Measurements from ENCODE around the gene LNX2.
A peak's percentile ranks its signal among the peaks of the same experiment; 100 is the strongest.

LNX2 gene

GRCh38 chr13:27620377-27621115 is at the start of gene LNX2:
LNX2 (minus strand) TSS chr13:27620529; CDS start chr13:27581703, 38,826 bp downstream.
- DNase-seq, result peak; percentile 56

DNA sequence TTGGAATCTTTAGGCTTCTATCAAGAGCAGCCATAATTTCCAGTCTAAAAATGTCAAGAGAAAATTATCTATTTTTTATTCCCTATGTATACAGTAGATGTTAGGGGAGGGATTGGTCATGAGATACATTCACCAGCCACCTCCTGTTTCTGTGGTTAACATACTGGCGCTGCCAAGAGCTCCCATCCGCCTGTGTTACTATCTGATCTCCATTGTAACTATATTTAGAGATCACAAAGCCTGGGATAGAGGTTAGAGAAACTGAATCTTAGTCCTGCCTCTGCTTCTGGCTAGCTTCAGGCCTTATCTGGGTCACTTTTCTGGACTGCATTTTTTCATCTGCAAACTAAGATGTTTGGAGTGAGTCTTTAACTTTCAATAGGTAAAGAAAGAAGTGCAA is 47.6 kb upstream of the LNX2 start:
- DNase-seq, result no peak

GRCh38 chr13:27666951-27667350 is 46.6 kb upstream of the LNX2 start:
- no peak for DNase-seq

- DNase-seq, result no peak
Measured at GRCh38 chr13:27665761-27666160, 45.4 kb upstream of the LNX2 start.

DNA sequence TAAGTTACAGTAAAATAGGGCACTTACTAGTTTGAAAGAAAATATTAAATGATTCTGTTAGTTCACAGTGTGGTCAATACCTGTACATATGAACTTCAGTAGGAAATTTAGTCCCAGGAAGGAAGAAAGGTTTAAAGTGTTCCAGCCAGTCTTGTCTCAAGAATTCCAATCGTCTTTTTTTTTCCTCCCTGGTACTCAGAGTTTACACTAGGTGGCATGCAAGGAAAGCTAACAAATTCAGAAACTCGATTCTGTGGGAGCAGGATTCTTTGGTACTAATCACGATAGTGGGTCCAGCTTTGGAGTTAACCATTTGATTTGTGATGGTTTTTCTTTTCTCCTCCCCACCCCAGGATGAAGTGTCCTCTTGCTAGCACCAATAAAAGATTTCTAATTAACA is 45.0 kb upstream of the LNX2 start:
- DNase-seq, result no peak

DNA sequence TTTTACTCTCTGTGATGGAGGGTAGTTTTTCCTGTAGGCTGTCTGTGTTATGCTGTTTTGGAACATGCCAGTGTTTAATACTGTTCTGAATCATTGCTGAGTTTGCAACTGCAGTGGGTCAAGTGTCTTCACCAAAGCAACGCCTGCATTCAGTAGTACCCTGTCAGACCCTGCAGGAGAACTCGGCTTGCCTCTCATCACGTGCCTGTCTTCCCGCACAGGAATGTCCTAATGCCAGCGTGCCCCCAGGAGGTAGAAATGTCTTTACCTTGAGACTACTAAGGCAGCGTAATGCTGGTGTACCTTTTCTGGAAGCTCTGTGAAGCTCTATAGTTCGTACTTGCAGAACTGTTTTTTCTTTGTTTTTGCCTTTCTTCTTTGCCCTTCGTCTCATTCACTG is 43.6 kb upstream of the LNX2 start:
- no peak for DNase-seq

DNA sequence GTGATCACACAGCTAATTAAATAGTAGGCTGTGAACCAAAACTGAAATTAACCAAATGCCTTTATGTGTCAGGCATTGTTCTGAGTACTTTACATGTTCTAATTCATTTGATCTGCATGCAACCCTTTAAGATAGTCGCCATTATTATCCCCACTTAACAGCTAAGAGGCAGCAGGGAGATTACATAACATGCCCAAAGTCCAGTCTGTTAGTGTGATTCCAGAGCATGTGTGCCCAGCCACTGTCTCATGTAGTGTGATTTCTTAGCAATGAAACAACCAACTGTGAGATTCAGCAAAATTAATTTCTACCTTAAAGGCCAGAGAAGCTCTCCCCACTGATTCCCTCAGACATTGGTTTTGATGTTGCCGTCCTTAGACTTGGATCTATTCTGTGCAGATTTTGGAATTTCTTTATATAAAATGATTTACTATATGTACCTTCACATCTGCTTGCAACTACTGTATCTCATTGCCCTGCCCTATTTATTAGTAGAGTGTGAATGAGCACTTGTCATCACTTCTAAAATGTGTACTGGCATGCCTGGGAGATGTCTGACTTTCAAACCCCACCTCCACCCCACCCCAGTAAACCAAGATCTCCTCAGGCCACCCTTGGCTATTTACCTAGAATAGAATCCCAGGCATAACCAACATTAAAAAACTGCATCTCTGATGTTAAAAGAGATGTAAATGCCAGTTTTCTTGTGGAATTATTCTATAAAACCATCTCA is 42.6 kb upstream of the LNX2 start:
- no peak for DNase-seq

DNA sequence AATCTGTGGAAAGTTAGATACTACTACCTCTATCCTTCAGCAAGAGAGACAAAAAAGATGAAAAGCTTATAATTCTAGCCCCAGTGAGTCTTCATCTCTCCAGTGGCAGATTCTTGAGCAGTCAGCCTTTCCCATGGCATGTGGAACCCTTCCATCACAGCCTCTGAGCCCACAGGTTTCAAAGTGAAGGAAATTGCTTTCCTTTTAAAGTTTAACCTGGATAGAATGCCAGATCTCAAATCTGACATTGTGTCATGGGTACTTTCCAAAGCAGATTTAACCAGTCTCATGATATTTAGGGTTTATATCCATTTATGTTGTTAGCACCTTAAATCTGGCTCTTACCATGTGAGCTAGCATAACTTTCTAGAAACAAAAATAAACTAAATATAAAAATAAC is 40.7 kb upstream of the LNX2 start:
- no peak for DNase-seq

GRCh38 chr13:27660511-27660910 is 40.2 kb upstream of the LNX2 start:
- no peak for DNase-seq

- no peak for DNase-seq
Measured at GRCh38 chr13:27659145-27659865, 39.0 kb upstream of the LNX2 start.

DNA sequence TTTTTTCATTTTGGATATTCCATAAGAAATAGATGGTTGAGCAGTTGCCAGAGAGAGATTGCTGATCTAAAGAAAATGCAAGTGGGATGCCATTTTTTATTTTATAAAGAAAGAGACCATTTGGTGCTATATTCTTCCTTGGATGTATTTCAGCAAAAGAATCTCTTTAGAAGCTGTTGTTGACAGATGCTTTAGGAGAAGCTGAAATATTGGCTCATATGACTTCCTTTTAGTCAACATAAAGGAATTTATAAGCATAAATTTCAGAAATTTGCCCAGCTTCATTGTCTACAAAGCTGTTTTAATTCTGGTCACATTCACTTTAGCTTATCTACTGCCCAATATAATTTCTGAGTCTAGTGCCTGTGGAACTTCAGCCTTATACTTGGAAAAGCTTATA is 38.2 kb upstream of the LNX2 start:
- DNase-seq, result no peak

GRCh38 chr13:27657724-27658123 is 37.4 kb upstream of the LNX2 start:
- DNase-seq, result no peak

DNA sequence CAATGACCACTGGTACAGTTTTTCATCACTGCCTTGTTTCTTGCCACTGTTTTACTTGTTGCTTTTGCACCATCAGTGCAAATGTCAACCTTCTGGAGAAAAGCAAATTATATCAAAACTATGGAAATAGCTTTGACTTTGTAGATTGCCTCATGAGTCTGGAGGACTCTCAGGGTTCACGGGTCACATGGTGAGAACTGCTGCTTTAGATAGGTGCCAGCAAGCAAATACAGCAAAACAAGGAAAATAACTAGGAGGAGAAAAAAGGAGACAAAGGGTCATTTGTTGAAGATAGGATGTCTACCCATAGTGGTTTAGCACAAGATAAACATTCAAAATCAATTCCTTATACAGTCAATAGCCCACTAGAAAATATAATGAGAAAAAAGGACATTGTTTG is 34.5 kb upstream of the LNX2 start:
- DNase-seq, result no peak

- DNase-seq, result no peak
Measured at GRCh38 chr13:27654059-27654458, 33.7 kb upstream of the LNX2 start.

DNA sequence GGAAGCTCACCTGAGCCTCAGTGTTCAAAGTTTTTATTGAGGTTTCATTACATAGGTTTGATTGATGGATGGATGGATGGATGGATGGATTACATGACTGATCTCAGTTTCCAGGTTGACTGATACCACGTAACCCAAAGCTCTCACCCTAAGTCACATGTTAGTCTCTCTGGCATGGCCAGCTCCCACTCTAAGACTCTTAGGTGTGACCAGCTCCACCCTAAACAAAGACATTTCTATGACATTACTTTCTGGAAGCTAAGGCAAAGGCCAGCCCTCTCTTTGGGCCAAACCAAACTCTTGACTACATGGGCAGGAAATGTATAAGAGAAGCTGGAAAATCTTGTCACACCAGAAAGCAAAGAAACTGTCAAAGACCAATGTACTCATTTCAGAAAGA is 30.0 kb upstream of the LNX2 start:
- no peak for DNase-seq

DNA sequence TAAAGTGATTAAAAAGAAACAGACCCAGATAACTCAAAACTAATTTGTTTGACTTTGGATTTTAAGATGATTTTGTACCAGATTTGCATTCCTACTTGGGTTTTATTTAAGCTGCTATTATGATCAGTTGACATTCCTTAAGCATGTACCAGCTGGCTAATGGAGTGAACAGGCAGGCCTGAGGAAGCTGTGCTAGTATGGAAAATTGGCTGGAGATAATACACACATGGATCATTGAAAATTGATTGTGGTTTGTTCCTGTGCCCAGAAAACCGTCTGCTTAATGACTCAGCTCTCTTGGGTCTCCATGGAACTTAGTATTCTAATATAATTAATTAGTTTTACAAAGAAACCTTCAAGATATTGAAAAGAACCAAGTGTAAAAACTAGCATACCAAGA is 24.0 kb upstream of the LNX2 start:
- no peak for DNase-seq

DNA sequence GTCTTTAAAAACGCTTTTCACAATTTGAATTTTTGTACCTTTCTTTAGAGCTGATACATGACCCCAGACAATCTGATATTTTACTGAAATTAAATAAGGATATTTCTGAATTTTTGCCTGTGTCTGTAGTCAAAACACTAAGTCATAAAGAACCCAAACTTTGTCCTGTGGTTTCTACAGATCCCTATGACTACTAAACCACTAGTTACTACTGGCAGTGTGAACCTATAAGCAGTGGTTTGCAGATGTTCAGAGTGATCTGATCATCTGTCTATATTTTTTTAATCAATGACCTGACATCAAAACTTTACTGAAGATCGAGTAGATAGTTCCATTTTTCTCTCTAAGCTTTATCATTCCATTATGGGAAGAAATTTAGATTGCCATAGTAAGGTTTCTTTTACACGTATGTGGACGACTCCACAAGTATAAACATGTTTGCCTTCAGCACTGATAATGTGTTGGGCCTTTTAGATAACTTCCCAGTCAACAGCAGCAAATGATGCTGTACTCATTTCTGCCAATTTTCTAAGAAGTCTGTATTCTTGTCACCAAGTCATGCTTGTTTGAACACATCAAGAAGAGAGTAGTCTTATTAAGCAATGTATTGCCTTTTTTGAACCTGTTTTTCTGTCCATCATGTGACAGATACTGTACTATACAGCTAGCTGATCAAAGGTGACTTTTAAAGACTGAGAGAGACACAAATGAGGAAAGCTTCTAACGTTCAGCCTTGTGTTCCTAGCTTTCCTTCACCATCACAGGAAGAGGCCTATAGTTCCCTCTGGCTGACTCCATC is 23.2 kb upstream of the LNX2 start:
- DNase-seq, result no peak

GRCh38 chr13:27641711-27642502 is 21.6 kb upstream of the LNX2 start:
- DNase-seq, result no peak

- no peak for DNase-seq
Measured at GRCh38 chr13:27639186-27639585, 18.9 kb upstream of the LNX2 start.

- DNase-seq, result no peak
Measured at GRCh38 chr13:27638521-27638920, 18.2 kb upstream of the LNX2 start.

- no peak for DNase-seq
Measured at GRCh38 chr13:27638001-27638400, 17.7 kb upstream of the LNX2 start.

DNA sequence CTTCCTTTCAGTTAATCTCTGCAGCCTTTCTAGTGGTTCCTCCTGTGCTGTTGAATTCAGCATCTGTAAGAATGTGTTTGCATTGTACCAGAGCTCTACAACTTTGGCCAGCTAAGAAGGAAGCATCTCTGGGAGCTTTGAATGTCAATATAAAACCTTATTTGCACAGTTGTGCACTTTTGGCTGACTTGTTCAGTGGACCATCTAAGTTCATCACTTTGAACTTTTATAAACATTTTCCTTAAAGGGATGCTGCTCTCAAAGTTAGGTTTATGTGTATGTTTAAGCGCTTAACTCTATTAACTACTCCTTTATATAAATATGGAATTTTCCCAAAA is 16.9 kb upstream of the LNX2 start:
- no peak for DNase-seq
